ENCODE results near the gene ZNF460.

GRCh38 chr19:57280962-57281400, 696 bp downstream of the ZNF460 start:
- TF ChIP-seq POLR2A (IDR thresholded peaks at IDR 0.05) = no peak
- TF ChIP-seq, protein P1, sequence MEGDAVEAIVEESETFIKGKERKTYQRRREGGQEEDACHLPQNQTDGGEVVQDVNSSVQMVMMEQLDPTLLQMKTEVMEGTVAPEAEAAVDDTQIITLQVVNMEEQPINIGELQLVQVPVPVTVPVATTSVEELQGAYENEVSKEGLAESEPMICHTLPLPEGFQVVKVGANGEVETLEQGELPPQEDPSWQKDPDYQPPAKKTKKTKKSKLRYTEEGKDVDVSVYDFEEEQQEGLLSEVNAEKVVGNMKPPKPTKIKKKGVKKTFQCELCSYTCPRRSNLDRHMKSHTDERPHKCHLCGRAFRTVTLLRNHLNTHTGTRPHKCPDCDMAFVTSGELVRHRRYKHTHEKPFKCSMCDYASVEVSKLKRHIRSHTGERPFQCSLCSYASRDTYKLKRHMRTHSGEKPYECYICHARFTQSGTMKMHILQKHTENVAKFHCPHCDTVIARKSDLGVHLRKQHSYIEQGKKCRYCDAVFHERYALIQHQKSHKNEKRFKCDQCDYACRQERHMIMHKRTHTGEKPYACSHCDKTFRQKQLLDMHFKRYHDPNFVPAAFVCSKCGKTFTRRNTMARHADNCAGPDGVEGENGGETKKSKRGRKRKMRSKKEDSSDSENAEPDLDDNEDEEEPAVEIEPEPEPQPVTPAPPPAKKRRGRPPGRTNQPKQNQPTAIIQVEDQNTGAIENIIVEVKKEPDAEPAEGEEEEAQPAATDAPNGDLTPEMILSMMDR (IDR thresholded peaks at IDR 0.05) = no peak

All from heart left ventricle (tissue), 13 donors.